ENCODE data around the gene ELOA2. TPM values are rescaled to one million over a fixed set of nuclear protein-coding genes. Genes with fewer than 3 reads are reported as not detected.
"Not testable (repeated sequence)": the region's sequence is repeated elsewhere in the genome, so short reads cannot be mapped to it uniquely, and the experiment has no call there.

ELOA2 gene
- total and polyA plus RNA-seq, 2 of the 4 experiments (the other 2 are of a cell fraction): not detected

DNA sequence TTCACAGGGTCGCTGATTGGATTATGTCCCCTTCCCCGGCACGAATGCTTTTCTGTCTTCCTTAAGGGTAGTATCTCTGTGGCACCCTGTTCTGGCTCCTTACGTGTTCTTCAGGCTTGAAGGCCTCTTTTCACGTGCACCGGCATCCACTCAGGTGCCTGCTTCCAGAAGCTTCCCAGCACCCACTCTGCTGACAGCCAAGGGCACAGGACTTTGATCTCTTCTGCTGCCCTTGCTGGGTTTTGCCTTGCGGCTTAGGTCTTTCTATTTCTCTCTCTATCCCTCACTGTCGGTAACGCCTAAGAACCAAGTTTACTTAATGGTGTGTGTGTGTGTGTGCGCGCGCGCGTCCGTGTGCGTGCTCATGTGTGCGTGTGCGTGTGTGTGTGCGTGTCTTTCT is 14.7 kb downstream of the ELOA2 start:
- ATAC-seq (ENCODE audit: low read depth); CTCF ChIA-PET; H2AK9ac ChIP-seq (replicated peaks; ENCODE audit: low read depth, low read length, poor library complexity); intact Hi-C loops (cut with micrococcal nuclease); BruUV-seq (replicated peaks); H3K18ac ChIP-seq (ENCODE audit: low read depth, low read length); H3K9me1 ChIP-seq (ENCODE audit: insufficient read depth, low read length); H2BK15ac ChIP-seq (ENCODE audit: low read depth, low read length); H4K20me1 ChIP-seq (ENCODE audit: insufficient read depth, low read length); H3K4ac ChIP-seq (ENCODE audit: low read depth, low read length); H3K9ac ChIP-seq (ENCODE audit: low read depth, low read length); H2AK5ac ChIP-seq (ENCODE audit: low read depth, low read length); DNase-seq; H3K27ac ChIP-seq (ENCODE audit: insufficient read depth, low read length); H2BK120ac ChIP-seq (ENCODE audit: low read depth, low read length); in situ Hi-C loops (cut with MboI; ENCODE audit: low sequenced_read_pairs); H3K4me1 ChIP-seq (ENCODE audit: control insufficient read depth, insufficient read depth, low read length); H2AFZ ChIP-seq (replicated peaks; ENCODE audit: low read length, poor library complexity); H4K5ac ChIP-seq (ENCODE audit: low read depth, low read length); H3K9me3 ChIP-seq (ENCODE audit: control insufficient read depth, insufficient read depth, low read length); H3K36me3 ChIP-seq (ENCODE audit: control insufficient read depth, insufficient read depth, low read length); H3K14ac ChIP-seq (replicated peaks; ENCODE audit: low read depth, low read length); H2BK20ac ChIP-seq (ENCODE audit: low read depth, low read length); H2BK5ac ChIP-seq (ENCODE audit: low read depth, low read length, poor library complexity, severe bottlenecking); H3K4me2 ChIP-seq (ENCODE audit: low read depth, low read length); H4K8ac ChIP-seq (ENCODE audit: low read depth in 2 of 2, low read length in 2 of 2); H3K23ac ChIP-seq (ENCODE audit: low read depth, low read length); H3K4me3 ChIP-seq (ENCODE audit: insufficient read depth, low read depth, low read length); H3K56ac ChIP-seq (ENCODE audit: extremely low read depth, insufficient read depth, low read length); H3K79me1 ChIP-seq (ENCODE audit: low read depth in 1 of 2, low read length in 2 of 2); POLR2A ChIA-PET (ENCODE audit: unreplicated experiment); H4K91ac ChIP-seq (ENCODE audit: insufficient read depth, low read depth, low read length); dilution Hi-C loops (cut with HindIII; ENCODE audit: low sequenced_read_pairs, unreplicated experiment); H3K27me3 ChIP-seq (ENCODE audit: control insufficient read depth, insufficient read depth, low read length): not testable (repeated sequence)
- no CpG with 5 or more reads among the region's 19 CpGs for WGBS, 2 experiments (ENCODE audit: extremely low coverage in 2 of 2, insufficient read length in 1 of 2)

DNA sequence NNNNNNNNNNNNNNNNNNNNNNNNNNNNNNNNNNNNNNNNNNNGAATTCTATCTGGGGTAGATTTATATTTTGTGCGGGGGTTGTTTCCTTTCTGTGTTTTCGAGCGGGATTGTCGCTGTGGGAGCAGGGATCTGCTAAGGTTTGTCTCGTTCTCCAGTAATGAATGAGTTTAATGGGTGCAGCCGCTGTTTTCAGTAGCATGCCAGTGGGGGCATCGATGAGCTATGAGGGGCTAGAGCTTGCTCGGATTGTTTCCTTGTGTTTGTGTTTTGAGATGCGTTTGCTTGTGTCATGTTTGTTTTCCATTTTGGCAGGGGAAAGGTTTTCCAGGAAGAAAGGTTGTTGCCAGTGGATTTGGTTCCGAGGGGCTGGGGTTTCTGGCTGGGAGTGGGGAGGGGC is 15.6 kb downstream of the ELOA2 start:
- H3K79me1 ChIP-seq (ENCODE audit: low read depth in 1 of 2, low read length in 2 of 2); H2AK5ac ChIP-seq (ENCODE audit: low read depth, low read length); H3K9ac ChIP-seq (ENCODE audit: low read depth, low read length); H3K9me1 ChIP-seq (ENCODE audit: insufficient read depth, low read length); H4K20me1 ChIP-seq (ENCODE audit: insufficient read depth, low read length); H3K14ac ChIP-seq (replicated peaks; ENCODE audit: low read depth, low read length); BruUV-seq (replicated peaks); H3K36me3 ChIP-seq (ENCODE audit: control insufficient read depth, insufficient read depth, low read length); H4K5ac ChIP-seq (ENCODE audit: low read depth, low read length); DNase-seq; H4K8ac ChIP-seq (ENCODE audit: low read depth in 2 of 2, low read length in 2 of 2); H2BK5ac ChIP-seq (ENCODE audit: low read depth, low read length, poor library complexity, severe bottlenecking); H3K4ac ChIP-seq (ENCODE audit: low read depth, low read length); CTCF ChIA-PET; H3K4me2 ChIP-seq (ENCODE audit: low read depth, low read length); H3K23ac ChIP-seq (ENCODE audit: low read depth, low read length); H3K56ac ChIP-seq (ENCODE audit: extremely low read depth, insufficient read depth, low read length); H3K18ac ChIP-seq (ENCODE audit: low read depth, low read length); H4K91ac ChIP-seq (ENCODE audit: insufficient read depth, low read depth, low read length); H2AK9ac ChIP-seq (replicated peaks; ENCODE audit: low read depth, low read length, poor library complexity); H3K4me1 ChIP-seq (ENCODE audit: control insufficient read depth, insufficient read depth, low read length); H2AFZ ChIP-seq (replicated peaks; ENCODE audit: low read length, poor library complexity); H3K9me3 ChIP-seq (ENCODE audit: control insufficient read depth, insufficient read depth, low read length); H2BK120ac ChIP-seq (ENCODE audit: low read depth, low read length); H3K27ac ChIP-seq (ENCODE audit: insufficient read depth, low read length); POLR2A ChIA-PET (ENCODE audit: unreplicated experiment); H3K4me3 ChIP-seq (ENCODE audit: insufficient read depth, low read depth, low read length); intact Hi-C loops (cut with micrococcal nuclease); H2BK15ac ChIP-seq (ENCODE audit: low read depth, low read length); in situ Hi-C loops (cut with MboI; ENCODE audit: low sequenced_read_pairs); dilution Hi-C loops (cut with HindIII; ENCODE audit: low sequenced_read_pairs, unreplicated experiment); H3K27me3 ChIP-seq (ENCODE audit: control insufficient read depth, insufficient read depth, low read length); ATAC-seq (ENCODE audit: low read depth); H2BK20ac ChIP-seq (ENCODE audit: low read depth, low read length): not testable (repeated sequence)
- WGBS, 2 experiments (ENCODE audit: extremely low coverage in 2 of 2, insufficient read length in 1 of 2): no CpG with 5 or more reads among the region's 10 CpGs

Measured in IMR-90 (cell line).